GM12878 (cell line): ENCODE results near the gene ZNF582. TPM values are rescaled to one million over a fixed set of nuclear protein-coding genes. Genes with fewer than 3 reads are reported as not detected.
A peak's percentile ranks its signal among the peaks of the same experiment; 100 is the strongest.

Experiments
- BCL11A ChIP-seq: IDR thresholded peaks from 2 replicates; pipeline ENCODE4 v1.6.1; 2011; ENCODE audit warnings: low read depth, low read length
- BHLHE40 ChIP-seq, 2 experiments: fragments of 450-650 bp in 1 of 2; IDR thresholded peaks; 2 replicates each; pipeline ENCODE4 v1.6.1; 2011 to 2017; ENCODE audit warnings: low read depth in 2 of 2, borderline replicate concordance in 1 of 2, improper control_type of control experiment in 1 of 2, low read length in 1 of 2, mild to moderate bottlenecking in 1 of 2
- DPF2 ChIP-seq: fragments of 450-650 bp; IDR thresholded peaks from 2 replicates; pipeline ENCODE4 v1.6.1; 2017; ENCODE audit warnings: mild to moderate bottlenecking
- ESRRA ChIP-seq: IDR thresholded peaks from 2 replicates; pipeline ENCODE4 v1.6.1; 2012; ENCODE audit warnings: mild to moderate bottlenecking, low read length, improper control_type of control experiment
- EZH2 ChIP-seq: IDR thresholded peaks from 2 replicates; pipeline ENCODE4 v1.6.1; 2012; ENCODE audit warnings: low read depth, mild to moderate bottlenecking, control low read depth, inconsistent platforms, low read length, borderline replicate concordance; ENCODE audit not compliant: control insufficient read depth
- HCFC1 ChIP-seq: fragments of 150-350 bp; IDR thresholded peaks from 2 replicates; pipeline ENCODE4 v1.6.1; 2014; ENCODE audit warnings: low read length
- IRF4 ChIP-seq: IDR thresholded peaks from 2 replicates; pipeline ENCODE4 v1.6.1; 2011; ENCODE audit warnings: low read depth, low read length
- MEF2A ChIP-seq: IDR thresholded peaks from 2 replicates; pipeline ENCODE4 v1.6.1; 2011; ENCODE audit warnings: low read depth, mild to moderate bottlenecking, low read length, moderate library complexity; ENCODE audit not compliant: insufficient read depth
- MTA2 ChIP-seq: fragments of 450-650 bp; IDR thresholded peaks from 2 replicates; pipeline ENCODE4 v1.6.1; 2016; ENCODE audit warnings: low read depth, mild to moderate bottlenecking, moderate library complexity
- MYB ChIP-seq: fragments of 150-350 bp; IDR thresholded peaks from 2 replicates; pipeline ENCODE4 v1.6.1; 2014; ENCODE audit warnings: mild to moderate bottlenecking, low read depth, low read length, borderline replicate concordance
- NFXL1 ChIP-seq: fragments of 450-650 bp; IDR thresholded peaks from 2 replicates; pipeline ENCODE4 v1.6.1; 2017; ENCODE audit warnings: antibody characterized with exemption, mild to moderate bottlenecking, borderline replicate concordance
- NRF1 ChIP-seq: conservative IDR thresholded peaks from 2 replicates; pipeline ENCODE4 v1.6.1; 2011; ENCODE audit warnings: mild to moderate bottlenecking, low read depth, low read length, improper control_type of control experiment
- RBBP5 ChIP-seq: fragments of 200-600 bp; sonication (generic); conservative IDR thresholded peaks from 2 replicates; pipeline ENCODE4 v1.6.1; 2016
- SIX5 ChIP-seq: IDR thresholded peaks from 2 replicates; pipeline ENCODE4 v1.6.1; 2011; ENCODE audit warnings: mild to moderate bottlenecking, low read depth, low read length, moderate library complexity; ENCODE audit not compliant: severe bottlenecking
- STAT1 ChIP-seq: fragments of 450-650 bp; conservative IDR thresholded peaks from 2 replicates; pipeline ENCODE4 v1.6.1; 2014; ENCODE audit warnings: antibody characterized with exemption, mild to moderate bottlenecking
- SUPT20H ChIP-seq: IDR thresholded peaks from 2 replicates; pipeline ENCODE4 v1.6.1; 2011; ENCODE audit warnings: low read depth, mild to moderate bottlenecking, low read length, moderate library complexity, borderline replicate concordance; ENCODE audit not compliant: control insufficient read depth
- SUZ12 ChIP-seq: fragments of 200-600 bp; sonication (generic); IDR thresholded peaks from one replicate; pipeline ENCODE4 v1.6.1; 2018; ENCODE audit warnings: antibody characterized with exemption, mild to moderate bottlenecking; ENCODE audit not compliant: unreplicated experiment
- TCF12 ChIP-seq: IDR thresholded peaks from 2 replicates; pipeline ENCODE4 v1.6.1; 2011; ENCODE audit warnings: low read depth, mild to moderate bottlenecking, low read length
- WRNIP1 ChIP-seq: IDR thresholded peaks from 2 replicates; pipeline ENCODE4 v1.6.1; 2011; ENCODE audit warnings: low read depth, low read length, improper control_type of control experiment, borderline replicate concordance
- YBX1 ChIP-seq: fragments of 450-650 bp; IDR thresholded peaks from 2 replicates; pipeline ENCODE4 v1.6.1; 2016; ENCODE audit warnings: antibody characterized with exemption
- polyA plus RNA-seq, 11 experiments: library from polyadenylated mRNA; depleted of rRNA in 4 of 11; unstranded in 6 of 11; stranded (reverse) in 5 of 11; fragments of >200 nt; fragmentation: Nextera tagmentation in 4 of 11; fragmentation: Illumina TruSeq in 1 of 11; extraction: Ambion mirVana in 4 of 11; extraction: Trizol in 1 of 11; gene quantifications; 1 replicate in 1 of 11; 2 replicates in 10 of 11; pipeline versions ENCODE4 v1.2.1 to v1.2.3, GENCODE V29; 2011 to 2016; ENCODE audit warnings: inconsistent platforms in 2 of 11, missing spikeins in 2 of 11, low read depth in 1 of 11
- total RNA-seq, 4 experiments: library from RNA; depleted of rRNA in 3 of 4; stranded (reverse); fragments of >200 nt in 3 of 4; fragmentation: Illumina TruSeq in 1 of 4; extraction: Trizol in 1 of 4; gene quantifications; 2 replicates each; pipeline versions ENCODE4 v1.2.1 to v1.2.3, GENCODE V29; 2013 to 2021
- TF ChIP-seq, protein P1 (sequence below): fragments of 450-650 bp; conservative IDR thresholded peaks from 2 replicates; pipeline ENCODE4 v1.6.1; 2017; ENCODE audit warnings: mild to moderate bottlenecking, moderate library complexity
- TF ChIP-seq, protein P2 (sequence below): fragments of 450-650 bp; IDR thresholded peaks from 2 replicates; pipeline ENCODE4 v1.6.1; 2014; ENCODE audit warnings: mild to moderate bottlenecking
- TF ChIP-seq, protein P3 (sequence below): fragments of 450-650 bp; IDR thresholded peaks from 2 replicates; pipeline ENCODE4 v1.6.1; 2017; ENCODE audit warnings: mild to moderate bottlenecking, moderate library complexity

The ZNF582 gene
- total and polyA plus RNA-seq, 10 of the 15 experiments (the other 5 are each of a cell fraction or from before 2014, with no cell fraction given) = 0.37 to 1.4 (median 0.85) TPM; not detected in 1

DNA sequence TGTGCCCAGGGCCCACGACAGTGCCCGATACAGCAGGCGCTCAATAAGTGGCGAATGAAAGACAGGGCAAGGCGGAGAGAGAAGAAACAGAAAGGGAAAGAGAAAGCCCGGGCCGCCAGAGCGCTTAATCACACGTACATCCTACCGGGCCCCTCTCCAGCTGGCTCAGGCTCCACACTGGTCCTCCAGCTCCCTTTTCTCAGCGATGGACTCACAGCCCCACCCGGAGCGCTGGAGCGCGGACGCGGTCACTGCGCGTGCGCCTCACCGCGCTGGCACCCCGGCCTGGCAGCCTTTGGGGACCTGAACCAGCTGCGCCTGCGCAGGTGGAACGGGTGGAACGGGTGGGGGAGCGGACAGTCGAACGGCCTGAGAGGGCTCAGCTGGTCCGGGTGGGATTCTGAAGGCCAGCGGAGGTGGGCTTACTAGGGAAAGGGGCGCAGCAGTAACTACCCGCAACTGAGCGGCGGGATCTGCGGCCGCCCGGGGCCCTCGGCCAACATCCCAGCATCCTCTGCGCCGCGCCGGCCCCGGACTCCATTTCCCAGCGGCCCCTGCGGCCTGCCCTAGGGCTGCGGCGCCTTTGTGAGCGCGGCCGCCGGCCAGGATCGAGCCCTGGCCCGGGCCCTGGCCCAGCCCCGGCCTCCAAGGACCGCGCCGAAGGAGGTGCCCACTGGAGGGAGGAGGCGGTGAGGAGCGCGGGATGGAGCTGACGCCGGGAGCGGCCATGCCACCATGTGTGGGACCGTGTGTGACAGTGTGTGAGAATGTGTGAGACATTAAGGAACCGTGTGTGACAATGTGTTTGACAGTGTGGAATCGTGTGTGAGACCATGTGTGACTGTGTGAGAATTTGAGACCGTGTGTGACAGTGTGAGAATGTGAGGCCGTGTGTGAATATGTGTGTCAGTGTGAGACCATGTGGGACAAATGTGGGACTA lies 10.7 kb upstream of the ZNF582 start, which contains the start of gene ZNF583 (continued):
- TF ChIP-seq SUZ12 = no peak
- TF ChIP-seq STAT1 = no peak
- TF ChIP-seq YBX1 = no peak
- no peak for TF ChIP-seq RBBP5
- TF ChIP-seq MTA2 = no peak
- TF ChIP-seq, protein P1, sequence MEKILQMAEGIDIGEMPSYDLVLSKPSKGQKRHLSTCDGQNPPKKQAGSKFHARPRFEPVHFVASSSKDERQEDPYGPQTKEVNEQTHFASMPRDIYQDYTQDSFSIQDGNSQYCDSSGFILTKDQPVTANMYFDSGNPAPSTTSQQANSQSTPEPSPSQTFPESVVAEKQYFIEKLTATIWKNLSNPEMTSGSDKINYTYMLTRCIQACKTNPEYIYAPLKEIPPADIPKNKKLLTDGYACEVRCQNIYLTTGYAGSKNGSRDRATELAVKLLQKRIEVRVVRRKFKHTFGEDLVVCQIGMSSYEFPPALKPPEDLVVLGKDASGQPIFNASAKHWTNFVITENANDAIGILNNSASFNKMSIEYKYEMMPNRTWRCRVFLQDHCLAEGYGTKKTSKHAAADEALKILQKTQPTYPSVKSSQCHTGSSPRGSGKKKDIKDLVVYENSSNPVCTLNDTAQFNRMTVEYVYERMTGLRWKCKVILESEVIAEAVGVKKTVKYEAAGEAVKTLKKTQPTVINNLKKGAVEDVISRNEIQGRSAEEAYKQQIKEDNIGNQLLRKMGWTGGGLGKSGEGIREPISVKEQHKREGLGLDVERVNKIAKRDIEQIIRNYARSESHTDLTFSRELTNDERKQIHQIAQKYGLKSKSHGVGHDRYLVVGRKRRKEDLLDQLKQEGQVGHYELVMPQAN = peak; percentile 48; the same call in 1 of the 2 replicates
- TF ChIP-seq, protein P2, sequence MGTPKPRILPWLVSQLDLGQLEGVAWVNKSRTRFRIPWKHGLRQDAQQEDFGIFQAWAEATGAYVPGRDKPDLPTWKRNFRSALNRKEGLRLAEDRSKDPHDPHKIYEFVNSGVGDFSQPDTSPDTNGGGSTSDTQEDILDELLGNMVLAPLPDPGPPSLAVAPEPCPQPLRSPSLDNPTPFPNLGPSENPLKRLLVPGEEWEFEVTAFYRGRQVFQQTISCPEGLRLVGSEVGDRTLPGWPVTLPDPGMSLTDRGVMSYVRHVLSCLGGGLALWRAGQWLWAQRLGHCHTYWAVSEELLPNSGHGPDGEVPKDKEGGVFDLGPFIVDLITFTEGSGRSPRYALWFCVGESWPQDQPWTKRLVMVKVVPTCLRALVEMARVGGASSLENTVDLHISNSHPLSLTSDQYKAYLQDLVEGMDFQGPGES = no peak
- peak; percentile 67 for TF ChIP-seq SIX5
- no peak for TF ChIP-seq WRNIP1
- TF ChIP-seq MEF2A = no peak
- TF ChIP-seq IRF4 = 0 out of 2 replicates have a peak, but pooled peaks have one; percentile 1
- 0 out of 2 replicates have a peak, but pooled peaks have one; percentile 22 for TF ChIP-seq MYB
- TF ChIP-seq ESRRA = no peak
- TF ChIP-seq, protein P3, sequence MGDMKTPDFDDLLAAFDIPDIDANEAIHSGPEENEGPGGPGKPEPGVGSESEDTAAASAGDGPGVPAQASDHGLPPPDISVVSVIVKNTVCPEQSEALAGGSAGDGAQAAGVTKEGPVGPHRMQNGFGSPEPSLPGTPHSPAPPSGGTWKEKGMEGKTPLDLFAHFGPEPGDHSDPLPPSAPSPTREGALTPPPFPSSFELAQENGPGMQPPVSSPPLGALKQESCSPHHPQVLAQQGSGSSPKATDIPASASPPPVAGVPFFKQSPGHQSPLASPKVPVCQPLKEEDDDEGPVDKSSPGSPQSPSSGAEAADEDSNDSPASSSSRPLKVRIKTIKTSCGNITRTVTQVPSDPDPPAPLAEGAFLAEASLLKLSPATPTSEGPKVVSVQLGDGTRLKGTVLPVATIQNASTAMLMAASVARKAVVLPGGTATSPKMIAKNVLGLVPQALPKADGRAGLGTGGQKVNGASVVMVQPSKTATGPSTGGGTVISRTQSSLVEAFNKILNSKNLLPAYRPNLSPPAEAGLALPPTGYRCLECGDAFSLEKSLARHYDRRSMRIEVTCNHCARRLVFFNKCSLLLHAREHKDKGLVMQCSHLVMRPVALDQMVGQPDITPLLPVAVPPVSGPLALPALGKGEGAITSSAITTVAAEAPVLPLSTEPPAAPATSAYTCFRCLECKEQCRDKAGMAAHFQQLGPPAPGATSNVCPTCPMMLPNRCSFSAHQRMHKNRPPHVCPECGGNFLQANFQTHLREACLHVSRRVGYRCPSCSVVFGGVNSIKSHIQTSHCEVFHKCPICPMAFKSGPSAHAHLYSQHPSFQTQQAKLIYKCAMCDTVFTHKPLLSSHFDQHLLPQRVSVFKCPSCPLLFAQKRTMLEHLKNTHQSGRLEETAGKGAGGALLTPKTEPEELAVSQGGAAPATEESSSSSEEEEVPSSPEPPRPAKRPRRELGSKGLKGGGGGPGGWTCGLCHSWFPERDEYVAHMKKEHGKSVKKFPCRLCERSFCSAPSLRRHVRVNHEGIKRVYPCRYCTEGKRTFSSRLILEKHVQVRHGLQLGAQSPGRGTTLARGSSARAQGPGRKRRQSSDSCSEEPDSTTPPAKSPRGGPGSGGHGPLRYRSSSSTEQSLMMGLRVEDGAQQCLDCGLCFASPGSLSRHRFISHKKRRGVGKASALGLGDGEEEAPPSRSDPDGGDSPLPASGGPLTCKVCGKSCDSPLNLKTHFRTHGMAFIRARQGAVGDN = peak; percentile 31; the same call in 1 of the 2 replicates
- TF ChIP-seq HCFC1 = peak; percentile 83
- peak; percentile 87 for TF ChIP-seq NRF1
- no peak for TF ChIP-seq SUPT20H
- TF ChIP-seq TCF12 = peak; percentile 22; the same call in 1 of the 2 replicates
- no peak for TF ChIP-seq EZH2
- no peak for TF ChIP-seq BCL11A
- TF ChIP-seq NFXL1 = no peak
- TF ChIP-seq DPF2 = 0 out of 2 replicates have a peak, but pooled peaks have one; percentile 27
- TF ChIP-seq BHLHE40 (IDR thresholded peaks at IDR 0.05; ENCODE audit: borderline replicate concordance in 1 of 2, low read depth in 2 of 2, low read length in 1 of 2) = 0 out of 4 replicates have a peak, but pooled peaks of 1 of the 2 experiments have one; percentile 15
